WTC11 (cell line): ENCODE data around the gene CACNA1H. TPM values are rescaled to one million over a fixed set of nuclear protein-coding genes. Genes with fewer than 3 reads are reported as not detected.

Experiments
- AR ChIP-seq: fragments of 250-450 bp; sonication (Bioruptor Pico); IDR thresholded peaks from 2 replicates; pipeline ENCODE4 v1.9.0; 2021; ENCODE audit warnings: mild to moderate bottlenecking
- ATF6 ChIP-seq: sonication (generic); formaldehyde crosslinking; IDR thresholded peaks from 2 replicates; pipeline ENCODE4 v1.8.1; 2023; ENCODE audit warnings: mild to moderate bottlenecking, missing genetic modification reagents
- E2F5 ChIP-seq: sonication (generic); formaldehyde crosslinking; IDR thresholded peaks from 2 replicates; pipeline ENCODE4 v1.8.1; 2022; ENCODE audit warnings: mild to moderate bottlenecking, moderate library complexity, missing genetic modification reagents
- ESRRA ChIP-seq: sonication (generic); formaldehyde crosslinking; IDR thresholded peaks from 2 replicates; pipeline ENCODE4 v1.8.1; 2022; ENCODE audit warnings: mild to moderate bottlenecking, missing genetic modification reagents, borderline replicate concordance
- GTF2I ChIP-seq: fragments of 250-450 bp; sonication (Bioruptor Pico); conservative IDR thresholded peaks from 2 replicates; pipeline ENCODE4 v1.4.0; 2021; ENCODE audit warnings: mild to moderate bottlenecking
- HMGXB4 ChIP-seq: sonication (generic); formaldehyde crosslinking; IDR thresholded peaks from 2 replicates; pipeline ENCODE4 v1.8.1; 2023; ENCODE audit warnings: mild to moderate bottlenecking, moderate library complexity, missing genetic modification reagents
- KAT7 ChIP-seq: sonication (generic); formaldehyde crosslinking; IDR thresholded peaks from 2 replicates; pipeline ENCODE4 v1.8.1; 2023; ENCODE audit warnings: missing genetic modification reagents, mild to moderate bottlenecking, borderline replicate concordance
- MLX ChIP-seq: sonication (generic); formaldehyde crosslinking; IDR thresholded peaks from 2 replicates; pipeline ENCODE4 v1.8.1; 2023; ENCODE audit warnings: mild to moderate bottlenecking, missing genetic modification reagents, moderate library complexity
- MXD4 ChIP-seq: fragments of 250-450 bp; sonication (Bioruptor Pico); IDR thresholded peaks from 2 replicates; pipeline ENCODE4 v1.8.0; 2021; ENCODE audit warnings: mild to moderate bottlenecking, moderate library complexity, borderline replicate concordance
- NR1H2 ChIP-seq: sonication (generic); formaldehyde crosslinking; IDR thresholded peaks from 2 replicates; pipeline ENCODE4 v1.9.0; 2021; ENCODE audit warnings: mild to moderate bottlenecking, moderate library complexity, missing genetic modification reagents
- PREB ChIP-seq: sonication (generic); formaldehyde crosslinking; IDR thresholded peaks from 2 replicates; pipeline ENCODE4 v1.8.1; 2022; ENCODE audit warnings: mild to moderate bottlenecking, missing genetic modification reagents, moderate library complexity, borderline replicate concordance
- RORB ChIP-seq: fragments of 250-450 bp; sonication (Bioruptor Pico); IDR thresholded peaks from 2 replicates; pipeline ENCODE4 v1.9.0; 2021; ENCODE audit warnings: mild to moderate bottlenecking
- SMAD3 ChIP-seq: sonication (generic); formaldehyde crosslinking; IDR thresholded peaks from 2 replicates; pipeline ENCODE4 v1.8.0; 2022; ENCODE audit warnings: missing genetic modification reagents, mild to moderate bottlenecking, borderline replicate concordance
- TEAD1 ChIP-seq: sonication (generic); formaldehyde crosslinking; IDR thresholded peaks from 2 replicates; pipeline ENCODE4 v1.8.0; 2022; ENCODE audit warnings: mild to moderate bottlenecking, missing genetic modification reagents
- USF1 ChIP-seq: sonication (generic); formaldehyde crosslinking; IDR thresholded peaks from 2 replicates; pipeline ENCODE4 v1.8.0; 2022; ENCODE audit warnings: mild to moderate bottlenecking, missing genetic modification reagents
- ZNF121 ChIP-seq: sonication (generic); formaldehyde crosslinking; IDR thresholded peaks from 2 replicates; pipeline ENCODE4 v1.8.0; 2023; ENCODE audit warnings: missing genetic modification reagents
- ZNF219 ChIP-seq: sonication (generic); formaldehyde crosslinking; IDR thresholded peaks from 2 replicates; pipeline ENCODE4 v1.8.0; 2023; ENCODE audit warnings: missing genetic modification reagents, mild to moderate bottlenecking, borderline replicate concordance
- ZNF232 ChIP-seq: sonication (generic); formaldehyde crosslinking; IDR thresholded peaks from 2 replicates; pipeline ENCODE4 v1.8.0; 2022; ENCODE audit warnings: mild to moderate bottlenecking, missing genetic modification reagents
- ZNF281 ChIP-seq: sonication (generic); formaldehyde crosslinking; IDR thresholded peaks from 2 replicates; pipeline ENCODE4 v1.8.0; 2023; ENCODE audit warnings: mild to moderate bottlenecking, missing genetic modification reagents
- ZNF416 ChIP-seq: fragments of 250-450 bp; sonication (Bioruptor Pico); IDR thresholded peaks from 2 replicates; pipeline ENCODE4 v1.9.0; 2021; ENCODE audit warnings: mild to moderate bottlenecking, inconsistent platforms
- ZNF423 ChIP-seq: fragments of 250-450 bp; sonication (Bioruptor Pico); IDR thresholded peaks from 2 replicates; pipeline ENCODE4 v2.1.2; 2022; ENCODE audit warnings: mild to moderate bottlenecking, moderate library complexity
- ZNF425 ChIP-seq: fragments of 250-450 bp; sonication (Bioruptor Pico); conservative IDR thresholded peaks from 2 replicates; pipeline ENCODE4 v1.9.0; 2021; ENCODE audit warnings: mild to moderate bottlenecking
- total RNA-seq: library from RNA; stranded (reverse); gene quantifications from 3 replicates; pipeline ENCODE4 v1.2.3, GENCODE V29; 2021

CACNA1H gene
- total RNA-seq, 1 experiment from 2014 or later, result 38.0 TPM

- peak; percentile 83; the same call in 1 of the 2 replicates for TF ChIP-seq E2F5 (CRISPR knock-in tag)
- no peak; the same call in 1 of the 2 replicates for TF ChIP-seq NR1H2 (CRISPR knock-in tag)
- 0 out of 2 replicates have a peak, but pooled peaks have one; percentile 59 for TF ChIP-seq MLX (CRISPR knock-in tag)
- TF ChIP-seq TEAD1 (CRISPR knock-in tag), result peak; percentile 77; the same call in 1 of the 2 replicates
- peak; percentile 76; the same call in 1 of the 2 replicates for TF ChIP-seq ZNF232
- no peak for TF ChIP-seq ZNF425 (CRISPR knock-in tag)
- TF ChIP-seq RORB (CRISPR knock-in tag), result no peak
- 0 out of 2 replicates have a peak, but pooled peaks have one; percentile 54 for TF ChIP-seq KAT7 (CRISPR knock-in tag)
- no peak for TF ChIP-seq ZNF416 (CRISPR knock-in tag)
- no peak for TF ChIP-seq GTF2I (CRISPR knock-in tag)
- TF ChIP-seq AR (CRISPR knock-in tag), result no peak
- peak; percentile 83; the same call in 1 of the 2 replicates for TF ChIP-seq ZNF219 (CRISPR knock-in tag)
- peak; percentile 85; the same call in 1 of the 2 replicates for TF ChIP-seq PREB (CRISPR knock-in tag)
- peak; percentile 82; the same call in 1 of the 2 replicates for TF ChIP-seq SMAD3 (CRISPR knock-in tag)
- no peak for TF ChIP-seq MXD4 (CRISPR knock-in tag)
- peak; percentile 71; the same call in 1 of the 2 replicates for TF ChIP-seq USF1 (CRISPR knock-in tag)
- no peak for TF ChIP-seq ZNF423
- TF ChIP-seq ZNF121 (CRISPR knock-in tag), result no peak
- peak; percentile 91; the same call in 1 of the 2 replicates for TF ChIP-seq ESRRA (CRISPR knock-in tag)
- peak; percentile 86 for TF ChIP-seq ZNF281
- TF ChIP-seq ATF6 (CRISPR knock-in tag), result no peak
- no peak for TF ChIP-seq HMGXB4 (CRISPR knock-in tag)
These were observed 35.7 kb downstream of the CACNA1H start (continued) for GRCh38 chr16:1188432-1189189.
